Cardiac ventricle fibroblast (primary cell): ENCODE data around the gene TMEM144. TPM values are rescaled to one million over a fixed set of nuclear protein-coding genes. Genes with fewer than 3 reads are reported as not detected.

Source experiments
- total RNA-seq: library from RNA; depleted of rRNA; stranded (reverse); fragments of >200 nt; gene quantifications from 2 replicates; pipeline ENCODE4 v1.2.3, GENCODE V29; 2015

The TMEM144 gene
- total RNA-seq: 6.4 and 9.0 TPM in 2 replicates

GRCh38 chr4:158209825-158210807 is at the start of gene TMEM144:
Gene TMEM144, plus strand, starts transcription at chr4:158210486. Its CDS starts 2,182 bp downstream, at chr4:158212668.

DNA sequence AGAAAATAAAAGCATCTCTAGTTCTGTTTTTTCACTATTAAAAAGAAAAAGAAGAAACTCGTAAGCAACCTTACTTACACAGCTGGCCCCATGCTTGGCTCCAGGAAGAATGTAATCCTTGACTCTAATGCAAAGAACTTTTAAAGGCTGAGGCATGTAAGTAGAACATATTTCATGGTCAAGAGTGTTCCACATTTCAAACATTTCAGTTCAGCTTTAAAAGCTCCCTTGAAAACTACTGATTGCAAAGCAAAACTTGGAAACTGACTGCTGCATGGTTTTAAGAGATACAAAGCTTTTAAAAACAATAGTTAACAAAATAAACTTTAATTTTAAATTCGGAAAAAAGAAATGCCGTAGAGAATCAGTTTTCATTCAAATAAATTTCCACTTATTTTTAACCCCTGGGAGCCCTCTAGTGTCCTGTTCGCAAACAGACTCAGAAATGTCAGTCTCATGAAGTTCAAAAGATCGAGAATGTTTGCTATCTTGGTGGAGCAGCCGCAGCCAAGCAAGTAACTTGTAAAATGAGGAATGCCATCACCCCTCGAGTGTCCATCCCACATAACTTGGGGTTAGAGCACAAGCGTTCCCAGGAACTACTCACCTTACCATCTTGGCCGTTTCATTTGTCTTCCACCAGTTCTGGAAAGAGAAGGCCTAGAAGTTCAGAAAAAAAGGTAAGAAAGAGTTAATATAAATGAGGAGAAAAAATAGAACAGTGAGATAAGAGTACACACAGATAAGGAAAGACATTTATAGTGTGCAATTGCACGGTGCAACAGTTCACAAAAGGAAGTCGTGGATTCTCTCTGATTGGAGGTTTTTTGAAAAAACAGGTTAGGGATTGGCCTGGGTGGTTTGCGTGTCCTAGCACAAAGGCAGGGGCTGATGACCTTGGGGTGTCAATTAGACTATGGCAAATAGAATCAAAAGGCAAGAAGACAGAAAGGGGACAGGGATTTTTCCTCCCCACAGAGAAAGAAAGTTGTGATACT is 37.7 kb upstream of the TMEM144 start, which contains the start of gene GASK1B:
TSS of gene GASK1B (minus strand) at position 765 of the 998 bp plus-strand sequence. CDS start 1,650 bp downstream, outside the sequence.

Other genes starting within 250 kb of the TMEM144 start
- gene GASK1B, start 37.5 kb upstream of the TMEM144 start, total RNA-seq: 130 and 141 TPM in 2 replicates